GM18907 (cell line): ENCODE results near the gene DYNLT2.
"Not testable (repeated sequence)": the region's sequence is repeated elsewhere in the genome, so short reads cannot be mapped to it uniquely, and the experiment has no call there.

Experiments used
- ATAC-seq: cut with Tn5 transposase; IDR thresholded peaks from one replicate; pipeline ENCODE4 v1.9.1; 2021; ENCODE audit warnings: mild to moderate bottlenecking, moderate library complexity; ENCODE audit not compliant: unreplicated experiment

Gene DYNLT2

GRCh38 chr6:169783971-169784820 lies 32.8 kb upstream of the DYNLT2 start:
- ATAC-seq: no peak

GRCh38 chr6:169783401-169783800 lies 32.0 kb upstream of the DYNLT2 start:
- no peak for ATAC-seq

- ATAC-seq: no peak
Measured at GRCh38 chr6:169782966-169783365, 31.6 kb upstream of the DYNLT2 start.

- no peak for ATAC-seq
Measured at GRCh38 chr6:169780571-169781091, 29.3 kb upstream of the DYNLT2 start.

GRCh38 chr6:169779896-169780295 lies 28.5 kb upstream of the DYNLT2 start:
- no peak for ATAC-seq

- no peak for ATAC-seq
Measured at GRCh38 chr6:169779092-169779815, 27.9 kb upstream of the DYNLT2 start.

- no peak for ATAC-seq
Measured at GRCh38 chr6:169778646-169779045, 27.3 kb upstream of the DYNLT2 start.

- no peak for ATAC-seq
Measured at GRCh38 chr6:169777896-169778295, 26.5 kb upstream of the DYNLT2 start.

- ATAC-seq: no peak
Measured at GRCh38 chr6:169776379-169776778, 25.0 kb upstream of the DYNLT2 start.

- ATAC-seq: no peak
Measured at GRCh38 chr6:169775321-169775720, 23.9 kb upstream of the DYNLT2 start.

GRCh38 chr6:169774347-169774746 lies 23.0 kb upstream of the DYNLT2 start:
- ATAC-seq: no peak

- no peak for ATAC-seq
Measured at GRCh38 chr6:169766921-169767736, 15.8 kb upstream of the DYNLT2 start.

GRCh38 chr6:169766232-169766631 lies 14.9 kb upstream of the DYNLT2 start:
- no peak for ATAC-seq

- ATAC-seq: not testable (repeated sequence)
Measured at GRCh38 chr6:169765789-169766188, 14.4 kb upstream of the DYNLT2 start.

GRCh38 chr6:169763881-169764280 lies 12.5 kb upstream of the DYNLT2 start:
- ATAC-seq: no peak

- ATAC-seq: no peak
Measured at GRCh38 chr6:169763308-169763707, 11.9 kb upstream of the DYNLT2 start.

- ATAC-seq: no peak
Measured at GRCh38 chr6:169755162-169755561, 3.8 kb upstream of the DYNLT2 start.

- no peak for ATAC-seq
Measured at GRCh38 chr6:169752074-169752623, 777 bp upstream of the DYNLT2 start.

- ATAC-seq: no peak
Measured at GRCh38 chr6:169746556-169746955, 4.8 kb downstream of the DYNLT2 start.

- no peak for ATAC-seq
Measured at GRCh38 chr6:169745405-169745804, 6.0 kb downstream of the DYNLT2 start.

GRCh38 chr6:169741344-169741743 lies 10.0 kb downstream of the DYNLT2 start:
- ATAC-seq: no peak
